HepG2 (cell line): ENCODE measurements around the gene CHST3. TPM values are rescaled to one million over a fixed set of nuclear protein-coding genes. Genes with fewer than 3 reads are reported as not detected.
A peak's percentile ranks its signal among the peaks of the same experiment; 100 is the strongest.

Experiments
- ATF2 ChIP-seq: sonication (generic); formaldehyde crosslinking; IDR thresholded peaks from 2 replicates; pipeline ENCODE4 v1.4.0; 2020; ENCODE audit warnings: missing genetic modification reagents
- CHD4 ChIP-seq: fragments of 200-600 bp; sonication (generic); IDR thresholded peaks from 2 replicates; pipeline ENCODE4 v1.7.0; 2017; ENCODE audit warnings: mild to moderate bottlenecking, low read length, borderline replicate concordance
- CSRNP2 ChIP-seq: sonication (generic); formaldehyde crosslinking; conservative IDR thresholded peaks from 2 replicates; pipeline ENCODE4 v1.8.0; 2022; ENCODE audit warnings: low read depth, missing genetic modification reagents
- FOXP4 ChIP-seq: sonication (generic); formaldehyde crosslinking; IDR thresholded peaks from 2 replicates; pipeline ENCODE4 v1.4.0; 2020; ENCODE audit warnings: missing genetic modification reagents
- HMG20A ChIP-seq: IDR thresholded peaks from 2 replicates; pipeline ENCODE4 v1.6.1; 2016; ENCODE audit warnings: borderline replicate concordance
- KDM1A ChIP-seq: IDR thresholded peaks from 2 replicates; pipeline ENCODE4 v1.6.1; 2016; ENCODE audit warnings: missing compliant biosample characterization
- MED13 ChIP-seq: sonication (generic); formaldehyde crosslinking; IDR thresholded peaks from 2 replicates; pipeline ENCODE4 v1.5.0; 2020; ENCODE audit warnings: missing genetic modification reagents
- NKX3-1 ChIP-seq: sonication (generic); formaldehyde crosslinking; IDR thresholded peaks from 2 replicates; pipeline ENCODE4 v1.5.0; 2020; ENCODE audit warnings: missing genetic modification reagents
- NR3C1 ChIP-seq: sonication (generic); formaldehyde crosslinking; IDR thresholded peaks from 2 replicates; pipeline ENCODE4 v1.4.0; 2020; ENCODE audit warnings: missing genetic modification reagents
- PRMT3 ChIP-seq: sonication (generic); formaldehyde crosslinking; IDR thresholded peaks from 2 replicates; pipeline ENCODE4 v1.8.1; 2022; ENCODE audit warnings: low read depth, mild to moderate bottlenecking, moderate library complexity, missing genetic modification reagents, borderline replicate concordance
- REXO4 ChIP-seq: sonication (generic); formaldehyde crosslinking; IDR thresholded peaks from 2 replicates; pipeline ENCODE4 v1.8.0; 2022; ENCODE audit warnings: missing genetic modification reagents, mild to moderate bottlenecking, borderline replicate concordance
- RFX5 ChIP-seq: IDR thresholded peaks from 2 replicates; pipeline ENCODE4 v1.6.1; 2011; ENCODE audit warnings: low read depth, low read length, improper control_type of control experiment
- SIN3A ChIP-seq: IDR thresholded peaks from 2 replicates; pipeline ENCODE4 v1.6.1; 2011; ENCODE audit warnings: low read depth, mild to moderate bottlenecking, control low read depth, low read length, borderline replicate concordance
- TBX3 ChIP-seq: fragments of 450-650 bp; IDR thresholded peaks from 2 replicates; pipeline ENCODE4 v1.6.1; 2017; ENCODE audit warnings: antibody characterized with exemption, mild to moderate bottlenecking, inconsistent platforms, borderline replicate concordance
- ZBTB1 ChIP-seq: sonication (generic); formaldehyde crosslinking; IDR thresholded peaks from 2 replicates; pipeline ENCODE4 v1.4.0; 2020; ENCODE audit warnings: missing genetic modification reagents, borderline replicate concordance
- ZFP41 ChIP-seq: sonication (generic); formaldehyde crosslinking; IDR thresholded peaks from 2 replicates; pipeline ENCODE4 v1.4.0; 2020; ENCODE audit warnings: mild to moderate bottlenecking, missing genetic modification reagents, borderline replicate concordance
- ZKSCAN1 ChIP-seq: fragments of 150-350 bp; IDR thresholded peaks from 2 replicates; pipeline ENCODE4 v1.6.1; 2014; ENCODE audit warnings: low read length
- ZNF460 ChIP-seq: sonication (generic); formaldehyde crosslinking; IDR thresholded peaks from 2 replicates; pipeline ENCODE4 v1.5.1; 2020; ENCODE audit warnings: missing genetic modification reagents, mild to moderate bottlenecking, borderline replicate concordance
- ZNF546 ChIP-seq: sonication (generic); formaldehyde crosslinking; conservative IDR thresholded peaks from 2 replicates; pipeline ENCODE4 v1.8.1; 2023; ENCODE audit warnings: mild to moderate bottlenecking, missing genetic modification reagents
- ZNF616 ChIP-seq: sonication (generic); formaldehyde crosslinking; IDR thresholded peaks from 2 replicates; pipeline ENCODE4 v1.5.0; 2020; ENCODE audit warnings: low read depth, mild to moderate bottlenecking, missing genetic modification reagents
- ZNF670 ChIP-seq: sonication (generic); formaldehyde crosslinking; IDR thresholded peaks from 2 replicates; pipeline ENCODE4 v1.8.0; 2022; ENCODE audit warnings: mild to moderate bottlenecking, missing genetic modification reagents, borderline replicate concordance
- ZNF674 ChIP-seq: sonication (generic); formaldehyde crosslinking; IDR thresholded peaks from 2 replicates; pipeline ENCODE4 v1.5.0; 2020; ENCODE audit warnings: low read depth, mild to moderate bottlenecking, missing genetic modification reagents
- ZNF709 ChIP-seq: sonication (generic); formaldehyde crosslinking; IDR thresholded peaks from 2 replicates; pipeline ENCODE4 v1.5.0; 2020; ENCODE audit warnings: mild to moderate bottlenecking, missing genetic modification reagents
- polyA plus RNA-seq, 8 experiments: library from polyadenylated mRNA; depleted of rRNA in 3 of 8; stranded (reverse) in 7 of 8; unstranded in 1 of 8; fragments of >200 nt; fragmentation: Illumina TruSeq in 4 of 8; extraction: Trizol in 4 of 8; gene quantifications; 2 replicates each; pipeline versions ENCODE4 v1.2.1 to v1.2.3, GENCODE V29; 2011 to 2016; ENCODE audit warnings: low read depth in 4 of 8, missing spikeins in 1 of 8, mixed read lengths in 1 of 8; ENCODE audit not compliant: insufficient read depth in 1 of 8
- total RNA-seq, 5 experiments: library from RNA; depleted of rRNA; stranded (reverse); fragments of >200 nt; fragmentation: Illumina TruSeq; extraction: Trizol; gene quantifications; 2 replicates each; pipeline ENCODE4 v1.2.3, GENCODE V29; 2016; ENCODE audit warnings: low read depth in 1 of 5
- TF ChIP-seq, protein P1 (sequence below): sonication (generic); formaldehyde crosslinking; IDR thresholded peaks from 2 replicates; pipeline ENCODE4 v1.8.1; 2023; ENCODE audit warnings: missing genetic modification reagents, inconsistent platforms, borderline replicate concordance

The CHST3 gene
- total and polyA plus RNA-seq, 2 of the 13 experiments (the other 11 are each of a cell fraction or from before 2014, with no cell fraction given) = 7.2 to 18.7 TPM

GRCh38 chr10:72056932-72057751, 92.9 kb downstream of the CHST3 start (continued):
- TF ChIP-seq TBX3 (0 out of 2 replicates have a peak, but pooled peaks have one; percentile 18), ZFP41 (no peak), PRMT3 (CRISPR knock-in tag) (0 out of 2 replicates have a peak, but pooled peaks have one; percentile 42), ZNF674 (CRISPR knock-in tag) (no peak), CHD4 (peak; percentile 77; the same call in 1 of the 2 replicates), REXO4 (CRISPR knock-in tag) (no peak), RFX5 (no peak), ZNF460 (CRISPR knock-in tag) (no peak), SIN3A (peak; percentile 45; the same call in 1 of the 2 replicates), NR3C1 (no peak), CSRNP2 (CRISPR knock-in tag) (no peak), ZNF670 (no peak), ZBTB1 (no peak), ZNF546 (CRISPR knock-in tag) (0 out of 2 replicates have a peak, but pooled peaks have one; percentile 34), NKX3-1 (peak; percentile 56; the same call in 1 of the 2 replicates), ZNF709 (CRISPR knock-in tag) (peak; percentile 54; the same call in 1 of the 2 replicates), FOXP4 (CRISPR knock-in tag) (peak; percentile 83), ATF2 (CRISPR knock-in tag) (0 out of 2 replicates have a peak, but pooled peaks have one; percentile 43), HMG20A (CRISPR knock-in tag) (peak; percentile 36; the same call in 1 of the 2 replicates), ZNF616 (CRISPR knock-in tag) (no peak), MED13 (CRISPR knock-in tag) (0 out of 2 replicates have a peak, but pooled peaks have one; percentile 30), ZKSCAN1 (no peak), KDM1A (CRISPR knock-in tag) (no peak)
- TF ChIP-seq, protein P1, sequence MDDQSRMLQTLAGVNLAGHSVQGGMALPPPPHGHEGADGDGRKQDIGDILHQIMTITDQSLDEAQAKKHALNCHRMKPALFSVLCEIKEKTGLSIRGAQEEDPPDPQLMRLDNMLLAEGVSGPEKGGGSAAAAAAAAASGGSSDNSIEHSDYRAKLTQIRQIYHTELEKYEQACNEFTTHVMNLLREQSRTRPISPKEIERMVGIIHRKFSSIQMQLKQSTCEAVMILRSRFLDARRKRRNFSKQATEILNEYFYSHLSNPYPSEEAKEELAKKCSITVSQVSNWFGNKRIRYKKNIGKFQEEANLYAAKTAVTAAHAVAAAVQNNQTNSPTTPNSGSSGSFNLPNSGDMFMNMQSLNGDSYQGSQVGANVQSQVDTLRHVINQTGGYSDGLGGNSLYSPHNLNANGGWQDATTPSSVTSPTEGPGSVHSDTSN (CRISPR knock-in tag) = no peak
